ENCODE measurements around the gene SERHL2. TPM values are rescaled to one million over a fixed set of nuclear protein-coding genes. Genes with fewer than 3 reads are reported as not detected.

SERHL2 gene
- total and polyA plus RNA-seq, 2 experiments from 2014 or later = 1.5 to 2.1 TPM

GRCh38 chr22:42613872-42614301, 60.1 kb downstream of the SERHL2 start:
- Mint-ChIP-seq H3K4me1 (peaks cover 49% of the 10 kb centered on the region), H3K27ac (peak overlapping the region; percentile 96), H3K9me3 (no peaks in the 10 kb centered on the region; the same call in 2 of the 3 replicates), H3K4me3 (peak overlapping the region; percentile 92), H3K27me3 (ENCODE audit: insufficient read depth, low read depth, poor library complexity) (peaks cover 40% of the 10 kb centered on the region), H3K36me3 (ENCODE audit: low read depth) (peaks cover 41% of the 10 kb centered on the region)
- ATAC-seq (no peak), DNase-seq (ENCODE audit: low spot score) (no peak)
- Histone ChIP-seq H3K27ac (ENCODE audit: low read depth) (peak overlapping the region; percentile 94), H3K4me2 (peak overlapping the region; percentile 99), H3K36me3 (ENCODE audit: insufficient read depth) (no peaks in the 10 kb centered on the region), H3K4me1 (ENCODE audit: insufficient read depth) (peaks cover 15% of the 10 kb centered on the region; the same call in 1 of the 2 replicates), H3K4me3 (peak overlapping the region; percentile 99), H3F3A (replicated peaks; ENCODE audit: low read depth) (peaks cover 5% of the 10 kb centered on the region), H3K27me3 (ENCODE audit: insufficient read depth) (no peaks in the 10 kb centered on the region), H3K9me2 (ENCODE audit: insufficient read depth) (no peaks in the 10 kb centered on the region), H3K79me2 (replicated peaks; ENCODE audit: insufficient read depth) (peaks cover 54% of the 10 kb centered on the region), H2AFZ (no peak overlapping the region), H4K20me1 (replicated peaks; ENCODE audit: insufficient read depth) (peaks cover 32% of the 10 kb centered on the region)
- TF ChIP-seq STAT1 (IDR thresholded peaks at IDR 0.05; ENCODE audit: unreplicated experiment) (no peak), REST (IDR thresholded peaks at IDR 0.05; ENCODE audit: unreplicated experiment) (no peak), CREB1 (CRISPR knock-in tag; IDR thresholded peaks at IDR 0.05; ENCODE audit: low read depth) (no peak), ZNF462 (CRISPR knock-in tag; IDR thresholded peaks at IDR 0.05) (no peak), EZH2phosphoT487 (IDR thresholded peaks at IDR 0.05; ENCODE audit: unreplicated experiment) (no peak), JUNB (IDR thresholded peaks at IDR 0.05; ENCODE audit: unreplicated experiment) (no peak), POLR2AphosphoS5 (IDR thresholded peaks at IDR 0.05; ENCODE audit: low read depth) (no peak), NANOG (IDR thresholded peaks at IDR 0.05; ENCODE audit: borderline replicate concordance) (no peak), ETS1 (IDR thresholded peaks at IDR 0.05) (no peak), ZNF331 (CRISPR knock-in tag; IDR thresholded peaks at IDR 0.05; ENCODE audit: low read depth) (no peak), ZNF114 (CRISPR knock-in tag; IDR thresholded peaks at IDR 0.05) (no peak), CTCF (conservative IDR thresholded peaks at IDR 0.05; ENCODE audit: low read depth in 2 of 2) (no peak), EZH2 (IDR thresholded peaks at IDR 0.05; ENCODE audit: low read depth, unreplicated experiment) (no peak)

Measured in GM23338 (cell line).